MM.1S (cell line): ENCODE measurements around the gene SMAP1.
"Not testable (repeated sequence)": the region's sequence is repeated elsewhere in the genome, so short reads cannot be mapped to it uniquely, and the experiment has no call there.

ENCODE experiments used
- CTCF ChIP-seq: fragments of 300-600 bp; sonication (generic); IDR thresholded peaks from 2 replicates; pipeline ENCODE4 v1.5.1; 2016; ENCODE audit warnings: antibody characterized with exemption, low read length, mixed read lengths
- EZH2 ChIP-seq: fragments of 300-600 bp; sonication (generic); optimal IDR thresholded peaks from 2 replicates; pipeline ENCODE3; 2017; ENCODE audit warnings: low read depth, mild to moderate bottlenecking, antibody characterized with exemption, low read length, mixed read lengths

- not testable (repeated sequence) for TF ChIP-seq EZH2, CTCF
These were observed 74.8 kb downstream of the SMAP1 start for GRCh38 chr6:70742462-70742861.
